Fibroblast of lung (primary cell): ENCODE results near the gene NEDD4. TPM values are rescaled to one million over a fixed set of nuclear protein-coding genes. Genes with fewer than 3 reads are reported as not detected.

ENCODE experiments used
- DNase-seq, 2 donors: peaks; one replicate each; pipeline versions ENCODE4 v3.0.0 to v3.0.0-alpha.2; 2010; ENCODE audit warnings: low read depth in 2 of 2
- H2AFZ ChIP-seq: 2 replicates; pipeline ENCODE4 v1.5.1; 2012; ENCODE audit warnings: low read length, control low read depth, inconsistent platforms
- H3K27ac ChIP-seq: 2 replicates; pipeline ENCODE4 v1.5.1; 2011; ENCODE audit warnings: low read length, control low read depth; ENCODE audit not compliant: insufficient read depth
- H3K27me3 ChIP-seq: 2 replicates; pipeline ENCODE4 v1.5.1; 2011; ENCODE audit warnings: mild to moderate bottlenecking, low read length; ENCODE audit not compliant: control insufficient read depth, insufficient read depth
- H3K36me3 ChIP-seq: 2 replicates; pipeline ENCODE4 v1.5.1; 2011; ENCODE audit warnings: low read length; ENCODE audit not compliant: control insufficient read depth, insufficient read depth
- H3K4me1 ChIP-seq: 2 replicates; pipeline ENCODE4 v1.5.1; 2011; ENCODE audit warnings: low read length; ENCODE audit not compliant: control insufficient read depth, insufficient read depth; ENCODE audit errors: extremely low read depth
- H3K4me2 ChIP-seq: 2 replicates; pipeline ENCODE4 v1.5.1; 2011; ENCODE audit warnings: low read length, control low read depth; ENCODE audit not compliant: insufficient read depth; ENCODE audit errors: extremely low read depth
- H3K4me3 ChIP-seq, 4 experiments: fragments of 200-600 bp in 1 of 4; sonication (generic) in 1 of 4; replicated peaks in 1 of 4; 2 replicates each; pipeline ENCODE4 v1.5.1; 2011 to 2016; ENCODE audit warnings: low read length in 4 of 4, low read depth in 3 of 4, mild to moderate bottlenecking in 3 of 4, control low read depth in 2 of 4, inconsistent platforms in 1 of 4, mixed read lengths in 1 of 4; ENCODE audit not compliant: insufficient read depth in 1 of 4; ENCODE audit errors: control extremely low read depth in 1 of 4
- H3K79me2 ChIP-seq: 2 replicates; pipeline ENCODE4 v1.5.1; 2012; ENCODE audit warnings: mild to moderate bottlenecking, low read length, inconsistent platforms; ENCODE audit not compliant: control insufficient read depth, insufficient read depth
- H3K9ac ChIP-seq: 2 replicates; pipeline ENCODE4 v1.5.1; 2011; ENCODE audit warnings: mild to moderate bottlenecking, low read length, control low read depth; ENCODE audit not compliant: insufficient read depth
- H3K9me3 ChIP-seq: 2 replicates; pipeline ENCODE4 v1.5.1; 2012; ENCODE audit warnings: low read depth, low read length; ENCODE audit not compliant: control insufficient read depth, insufficient read depth
- H4K20me1 ChIP-seq: 2 replicates; pipeline ENCODE4 v1.5.1; 2011; ENCODE audit warnings: low read length; ENCODE audit not compliant: control insufficient read depth, insufficient read depth; ENCODE audit errors: extremely low read depth
- CTCF ChIP-seq, 2 donors: IDR thresholded peaks in 1 of 2; conservative IDR thresholded peaks in 1 of 2; 1 replicate in 1 of 2; 2 replicates in 1 of 2; pipeline ENCODE4 v1.5.1; 2011 to 2012; ENCODE audit warnings: low read length in 2 of 2, control low read depth in 1 of 2, inconsistent platforms in 1 of 2, low read depth in 1 of 2, mild to moderate bottlenecking in 1 of 2
- EZH2 ChIP-seq: IDR thresholded peaks from 2 replicates; pipeline ENCODE4 v1.5.1; 2012; ENCODE audit warnings: low read length, control low read depth, mild to moderate bottlenecking; ENCODE audit errors: missing control alignments
- polyA plus RNA-seq, 2 donors: library from polyadenylated mRNA; depleted of rRNA in 1 of 2; stranded (reverse) in 1 of 2; unstranded in 1 of 2; fragments of >200 nt; gene quantifications; 2 replicates each; pipeline ENCODE4 v1.2.1, GENCODE V29; 2011 to 2012; ENCODE audit warnings: missing spikeins in 1 of 2
- total RNA-seq: library from RNA; depleted of rRNA; stranded (reverse); fragments of >200 nt; gene quantifications from 2 replicates; pipeline ENCODE4 v1.2.1, GENCODE V29; 2014

NEDD4 gene
- total and polyA plus RNA-seq, 2 donors (not counting 1 experiment from before 2014, with no cell fraction given): 21.6 to 30.9 TPM

DNA sequence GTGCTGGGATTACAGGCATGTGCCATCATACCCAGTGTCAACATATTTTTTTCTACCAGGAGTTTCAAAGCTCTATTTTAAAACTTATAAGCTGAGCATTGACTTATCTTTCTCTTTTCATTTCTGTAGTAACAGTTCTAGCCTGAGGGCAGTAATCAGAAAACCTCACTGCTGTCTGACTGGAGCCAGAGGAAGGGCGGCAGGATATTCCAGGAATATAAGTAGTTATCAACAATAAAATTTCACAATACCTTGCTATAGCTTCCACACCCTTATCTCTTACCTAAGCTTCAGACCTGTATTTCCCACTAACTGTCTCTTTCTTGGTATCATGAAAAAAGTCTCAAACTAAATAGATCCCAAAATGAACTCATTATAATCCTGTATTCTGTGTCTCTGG is 5.1 kb upstream of the NEDD4 start:
- TF ChIP-seq CTCF (conservative IDR thresholded peaks at IDR 0.05 in 1 of 2, IDR thresholded peaks at IDR 0.05 in 1 of 2; ENCODE audit: low read depth in 1 of 2, low read length in 2 of 2) (no peak), EZH2 (no peak)
- DNase-seq: no peak
- H3K79me2 ChIP-seq: no peaks in the 10 kb centered on the region
- H3K9me3 ChIP-seq: no peaks in the 10 kb centered on the region
- H4K20me1 ChIP-seq: no peaks in the 10 kb centered on the region
- H3K9ac ChIP-seq: no peak overlapping the region
- no peak overlapping the region for H3K4me2 ChIP-seq
- no peaks in the 10 kb centered on the region for H3K27me3 ChIP-seq
- no peaks in the 10 kb centered on the region for H3K36me3 ChIP-seq
- H3K4me1 ChIP-seq: no peaks in the 10 kb centered on the region
- no peak overlapping the region for H2AFZ ChIP-seq
- H3K27ac ChIP-seq: no peak overlapping the region
- H3K4me3 ChIP-seq: no peak overlapping the region

DNA sequence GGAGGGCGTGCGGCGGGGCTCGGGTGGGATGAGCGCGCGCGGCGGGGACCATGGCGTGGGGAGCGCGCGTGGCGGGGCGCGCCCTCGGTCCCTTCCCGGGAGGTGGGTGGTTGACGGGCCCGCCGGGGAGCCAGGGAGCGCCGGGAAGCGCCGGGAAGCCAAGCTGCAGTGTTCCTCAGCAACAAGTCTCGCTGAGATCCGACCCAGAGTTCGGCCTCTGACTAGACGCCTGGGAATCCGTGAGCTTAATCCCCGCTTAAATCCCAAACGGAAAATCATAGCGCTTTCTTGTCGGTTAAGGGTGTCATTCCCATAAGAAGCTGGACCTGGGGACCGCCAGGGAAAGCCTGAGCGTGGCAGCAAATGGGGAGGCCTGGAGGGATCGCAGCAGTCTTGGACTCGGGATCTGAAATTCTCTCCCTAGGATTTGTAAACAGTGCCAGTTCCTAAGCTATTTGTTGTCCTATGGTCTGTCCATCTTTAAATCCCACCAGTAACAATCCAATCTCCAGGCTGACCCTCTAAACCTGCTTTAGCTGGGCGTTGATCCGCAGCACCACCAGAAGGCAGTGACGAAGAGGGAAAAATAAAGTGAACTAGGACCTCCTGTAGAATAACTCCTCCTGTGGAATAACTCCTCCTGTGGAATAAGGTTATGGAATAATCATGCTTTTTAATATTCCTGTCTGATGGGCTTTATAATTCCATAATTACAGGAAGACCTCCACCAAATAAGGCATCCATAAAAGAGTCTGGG is 570 bp upstream of the NEDD4 start:
- Histone ChIP-seq H3K4me3 (peak overlapping the region; percentile 58 to 82 (median 70)), H3K9me3 (no peaks in the 10 kb centered on the region), H3K27ac (peak overlapping the region; percentile 54), H3K79me2 (peaks cover 34% of the 10 kb centered on the region), H3K4me2 (peak overlapping the region; percentile 61), H3K36me3 (no peaks in the 10 kb centered on the region), H3K9ac (peak overlapping the region; percentile 72), H4K20me1 (no peaks in the 10 kb centered on the region), H2AFZ (peak overlapping the region; percentile 96), H3K27me3 (no peaks in the 10 kb centered on the region), H3K4me1 (no peaks in the 10 kb centered on the region)
- DNase-seq: peak; percentile 65 to 73
- TF ChIP-seq CTCF (conservative IDR thresholded peaks at IDR 0.05 in 1 of 2, IDR thresholded peaks at IDR 0.05 in 1 of 2; ENCODE audit: low read depth in 1 of 2, low read length in 2 of 2): peak; percentile 15 to 26
- no peak for TF ChIP-seq EZH2

DNA sequence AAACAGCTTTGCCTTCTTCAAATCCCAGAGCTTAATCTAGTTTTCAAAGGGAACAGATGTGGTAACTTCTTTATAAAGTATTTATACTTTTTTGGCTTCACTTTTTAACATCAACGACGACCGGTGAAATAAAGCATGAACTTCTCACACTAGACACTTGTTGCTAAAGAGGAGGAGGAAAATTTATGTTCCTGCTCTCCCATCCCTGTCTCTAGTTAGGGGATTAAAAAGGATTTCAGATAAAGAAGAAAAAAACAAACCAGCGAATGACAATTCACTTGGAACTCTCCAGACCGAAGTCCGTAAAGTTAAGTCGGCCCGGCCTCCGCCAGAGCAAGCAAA is 672 bp downstream of the NEDD4 start:
- peaks cover 34% of the 10 kb centered on the region for H3K79me2 ChIP-seq
- H3K27me3 ChIP-seq: no peaks in the 10 kb centered on the region
- DNase-seq: peak in 1 of 2 donors; percentile 62
- H3K27ac ChIP-seq: peak overlapping the region; percentile 83
- no peaks in the 10 kb centered on the region for H4K20me1 ChIP-seq
- TF ChIP-seq EZH2 (no peak), CTCF (conservative IDR thresholded peaks at IDR 0.05 in 1 of 2, IDR thresholded peaks at IDR 0.05 in 1 of 2; ENCODE audit: low read depth in 1 of 2, low read length in 2 of 2) (no peak)
- H3K4me1 ChIP-seq: no peaks in the 10 kb centered on the region
- H3K4me2 ChIP-seq: peak overlapping the region; percentile 86
- peak overlapping the region; percentile 71 for H2AFZ ChIP-seq
- peak overlapping the region; percentile 61 to 88 (median 82) for H3K4me3 ChIP-seq
- no peaks in the 10 kb centered on the region for H3K36me3 ChIP-seq
- no peaks in the 10 kb centered on the region for H3K9me3 ChIP-seq
- H3K9ac ChIP-seq: peak overlapping the region; percentile 85
